ENCODE data around the gene C1orf21. TPM values are rescaled to one million over a fixed set of nuclear protein-coding genes. Genes with fewer than 3 reads are reported as not detected.
A peak's percentile ranks its signal among the peaks of the same experiment; 100 is the strongest.

C1orf21 gene
- total RNA-seq, 2 donors from 2014 or later: 10.4 to 15.2 TPM

DNA sequence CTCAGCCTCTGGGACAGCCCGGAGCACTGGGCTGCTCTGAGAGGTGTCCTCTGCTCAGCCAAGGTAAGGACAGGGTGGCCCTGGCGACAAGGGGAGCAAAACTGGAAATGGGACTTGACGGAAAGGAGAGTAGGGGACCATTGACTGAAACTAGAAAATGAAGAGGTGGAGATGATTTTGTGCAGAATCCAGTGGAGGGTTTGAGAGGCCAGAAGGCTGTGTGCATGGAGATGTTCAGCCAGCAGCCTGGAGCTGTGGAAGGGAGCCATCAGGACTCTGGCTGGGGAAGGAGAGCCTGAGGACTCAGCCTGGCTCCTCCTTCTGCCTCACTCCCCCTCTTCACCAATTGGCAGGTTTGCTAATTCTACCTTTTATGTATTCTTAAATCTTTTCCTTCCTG lies 253.7 kb downstream of the C1orf21 start:
- ATAC-seq (ENCODE audit: insufficient number of reproducible peaks, low FRiP score, low read depth): no peak
- H3K27ac ChIP-seq: no peak overlapping the region

DNA sequence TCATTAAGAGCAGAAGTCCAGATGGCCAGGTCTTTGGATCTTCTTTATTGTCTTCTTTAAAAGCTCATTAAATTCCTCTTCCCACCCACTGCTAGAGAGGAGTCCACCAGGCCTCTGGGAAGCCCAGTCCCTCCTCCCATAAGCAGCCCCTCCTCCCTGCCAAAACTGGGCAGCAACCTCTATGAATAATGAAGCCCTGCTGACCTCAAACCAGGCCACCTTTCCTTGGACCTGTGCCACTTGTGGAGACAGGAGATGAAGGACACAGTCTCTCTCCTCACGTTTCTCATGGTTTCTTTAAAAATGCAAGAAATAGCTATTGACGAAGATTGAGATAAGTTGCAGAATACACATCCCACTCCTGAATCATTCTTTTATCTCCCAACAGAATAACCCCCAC lies 255.1 kb downstream of the C1orf21 start:
- H3K4me1 ChIP-seq (ENCODE audit: control insufficient read depth in 1 of 2, low read depth in 2 of 2): peaks cover 0 to 9% of the 10 kb centered on the region in 2 donors
- H3K4me3 ChIP-seq: no peak overlapping the region
- no peaks in the 10 kb centered on the region for H3K9me3 ChIP-seq
- no peak for DNase-seq (ENCODE audit: low spot score)
- no peak for TF ChIP-seq CTCF (IDR thresholded peaks at IDR 0.05)
- no peak for ATAC-seq (ENCODE audit: insufficient number of reproducible peaks, low FRiP score, low read depth)
- H3K27ac ChIP-seq: no peak overlapping the region
- H3K27me3 ChIP-seq (replicated peaks; ENCODE audit: insufficient read depth): no peaks in the 10 kb centered on the region
- H3K36me3 ChIP-seq: no peaks in the 10 kb centered on the region

More for the DNA sequence above, 253.7 kb downstream of the C1orf21 start:
- no peak for DNase-seq (ENCODE audit: low spot score)
- no peak for TF ChIP-seq CTCF (IDR thresholded peaks at IDR 0.05)
- no peak overlapping the region for H3K4me3 ChIP-seq
- no peaks in the 10 kb centered on the region for H3K27me3 ChIP-seq (replicated peaks; ENCODE audit: insufficient read depth)
- H3K4me1 ChIP-seq (ENCODE audit: control insufficient read depth in 1 of 2, low read depth in 2 of 2): no peaks in the 10 kb centered on the region
- no peaks in the 10 kb centered on the region for H3K36me3 ChIP-seq
- no peaks in the 10 kb centered on the region for H3K9me3 ChIP-seq

- DNase-seq (ENCODE audit: low spot score) (no peak), ATAC-seq (ENCODE audit: insufficient number of reproducible peaks, low FRiP score, low read depth) (no peak)
- peaks cover 16 to 27% of the 10 kb centered on the region in 2 donors for H3K4me1 ChIP-seq (ENCODE audit: control insufficient read depth in 1 of 2, low read depth in 2 of 2)
- no peak for TF ChIP-seq CTCF (IDR thresholded peaks at IDR 0.05)
- H3K27ac ChIP-seq: no peak overlapping the region
- H3K27me3 ChIP-seq (replicated peaks; ENCODE audit: insufficient read depth): no peaks in the 10 kb centered on the region
- no peaks in the 10 kb centered on the region for H3K9me3 ChIP-seq
- no peaks in the 10 kb centered on the region for H3K36me3 ChIP-seq
- no peak overlapping the region for H3K4me3 ChIP-seq
Observed at GRCh38 chr1:184643661-184644060, 256.8 kb downstream of the C1orf21 start.

GRCh38 chr1:184644771-184645170 lies 257.9 kb downstream of the C1orf21 start:
- peaks cover 23 to 36% of the 10 kb centered on the region in 2 donors for H3K4me1 ChIP-seq (ENCODE audit: control insufficient read depth in 1 of 2, low read depth in 2 of 2)
- H3K4me3 ChIP-seq: no peak overlapping the region
- no peaks in the 10 kb centered on the region for H3K27me3 ChIP-seq (replicated peaks; ENCODE audit: insufficient read depth)
- no peaks in the 10 kb centered on the region for H3K9me3 ChIP-seq
- H3K36me3 ChIP-seq: no peaks in the 10 kb centered on the region
- no peak overlapping the region for H3K27ac ChIP-seq
- no peak for TF ChIP-seq CTCF (IDR thresholded peaks at IDR 0.05)
- no peak for DNase-seq (ENCODE audit: low spot score)
- no peak for ATAC-seq (ENCODE audit: insufficient number of reproducible peaks, low FRiP score, low read depth)

GRCh38 chr1:184646178-184646701 lies 259.4 kb downstream of the C1orf21 start:
- Histone ChIP-seq H3K4me3 (no peak overlapping the region), H3K9me3 (no peaks in the 10 kb centered on the region), H3K27ac (peak overlapping the region; percentile 11 to 49), H3K27me3 (replicated peaks; ENCODE audit: insufficient read depth) (no peaks in the 10 kb centered on the region), H3K36me3 (no peaks in the 10 kb centered on the region), H3K4me1 (ENCODE audit: control insufficient read depth in 1 of 2, low read depth in 2 of 2) (peaks cover 26 to 42% of the 10 kb centered on the region in 2 donors)
- ATAC-seq (ENCODE audit: insufficient number of reproducible peaks, low FRiP score, low read depth) (no peak), DNase-seq (ENCODE audit: low spot score) (no peak)
- TF ChIP-seq CTCF (IDR thresholded peaks at IDR 0.05): no peak
